K562 (cell line): Measurements from ENCODE around the gene YAF2.

Experiments
- CTCF ChIP-seq, 3 experiments: IDR thresholded peaks in 2 of 3; conservative IDR thresholded peaks in 1 of 3; 2 replicates each; pipeline ENCODE4 v1.5.1; 2011 to 2012; ENCODE audit warnings: low read length in 3 of 3, mild to moderate bottlenecking in 3 of 3, control low read depth in 2 of 3, improper control_type of control experiment in 1 of 3, inconsistent platforms in 1 of 3, low read depth in 1 of 3, mixed read lengths in 1 of 3, moderate library complexity in 1 of 3; ENCODE audit not compliant: insufficient read depth in 2 of 3
- DMBX1 ChIP-seq: fragments of 250-450 bp; sonication (Bioruptor Pico); IDR thresholded peaks from 2 replicates; pipeline ENCODE4 v1.8.0; 2022; ENCODE audit warnings: inconsistent platforms, mild to moderate bottlenecking, moderate library complexity, borderline replicate concordance
- GTF2F1 ChIP-seq: IDR thresholded peaks from 2 replicates; pipeline ENCODE4 v1.6.1; 2011; ENCODE audit warnings: low read depth, low read length, improper control_type of control experiment
- HDAC6 ChIP-seq: IDR thresholded peaks from 2 replicates; pipeline ENCODE4 v1.6.1; 2012; ENCODE audit warnings: low read depth, mild to moderate bottlenecking, control low read depth, inconsistent platforms, low read length, moderate library complexity
- KDM1A ChIP-seq, 2 experiments: fragments of 450-650 bp; IDR thresholded peaks; 2 replicates each; pipeline ENCODE4 v1.6.1; 2016; ENCODE audit warnings: mild to moderate bottlenecking in 2 of 2
- LEF1 ChIP-seq: fragments of 450-650 bp; IDR thresholded peaks from 2 replicates; pipeline ENCODE4 v1.6.1; 2016; ENCODE audit warnings: mild to moderate bottlenecking
- MAX ChIP-seq: sonication (generic); formaldehyde crosslinking; IDR thresholded peaks from 2 replicates; pipeline ENCODE4 v1.9.0; 2022; ENCODE audit warnings: mild to moderate bottlenecking, missing genetic modification reagents
- RBM17 ChIP-seq: fragments of 200-400 bp; formaldehyde crosslinking; IDR thresholded peaks from 2 replicates; pipeline ENCODE4 v1.6.1; 2017; ENCODE audit warnings: low read depth, mild to moderate bottlenecking, low read length, borderline replicate concordance
- RCOR1 ChIP-seq, 2 experiments: IDR thresholded peaks; 2 replicates each; pipeline ENCODE4 v1.6.1; 2012; ENCODE audit warnings: low read depth in 2 of 2, low read length in 2 of 2, borderline replicate concordance in 1 of 2, improper control_type of control experiment in 1 of 2
- REST ChIP-seq, 2 experiments: fragments of 450-650 bp; formaldehyde crosslinking in 1 of 2; IDR thresholded peaks; 2 replicates each; pipeline versions ENCODE4 v1.4.0 to v1.6.1; 2014 to 2020; ENCODE audit warnings: mild to moderate bottlenecking in 2 of 2, borderline replicate concordance in 1 of 2, low read depth in 1 of 2
- RFX5 ChIP-seq: IDR thresholded peaks from 2 replicates; pipeline ENCODE4 v1.6.1; 2011; ENCODE audit warnings: low read depth, mild to moderate bottlenecking, improper control_type of control experiment, low read length
- TARDBP ChIP-seq: fragments of 450-650 bp; IDR thresholded peaks from 2 replicates; pipeline ENCODE4 v1.6.1; 2016
- ZNF184 ChIP-seq: sonication (generic); formaldehyde crosslinking; IDR thresholded peaks from 2 replicates; pipeline ENCODE4 v1.5.0; 2020; ENCODE audit warnings: missing genetic modification reagents
- ZNF224 ChIP-seq: sonication (generic); formaldehyde crosslinking; IDR thresholded peaks from 2 replicates; pipeline ENCODE4 v1.8.0; 2022; ENCODE audit warnings: mild to moderate bottlenecking, missing genetic modification reagents

GRCh38 chr12:42186793-42187192, 51.3 kb downstream of the YAF2 start:
- TF ChIP-seq CTCF (IDR thresholded peaks at IDR 0.05 in 2 of 3, conservative IDR thresholded peaks at IDR 0.05 in 1 of 3; ENCODE audit: insufficient read depth in 2 of 3, low read depth in 1 of 3, low read length in 3 of 3): no peak
- no peak for TF ChIP-seq TARDBP
- no peak for TF ChIP-seq RBM17
- TF ChIP-seq KDM1A (IDR thresholded peaks at IDR 0.05): no peak
- no peak for TF ChIP-seq RFX5
- TF ChIP-seq LEF1: no peak
- no peak for TF ChIP-seq GTF2F1
- TF ChIP-seq RCOR1 (IDR thresholded peaks at IDR 0.05; ENCODE audit: borderline replicate concordance in 1 of 2, low read depth in 2 of 2, low read length in 2 of 2): no peak
- no peak for TF ChIP-seq REST (IDR thresholded peaks at IDR 0.05; ENCODE audit: borderline replicate concordance)
- TF ChIP-seq REST (CRISPR knock-in tag; IDR thresholded peaks at IDR 0.05; ENCODE audit: low read depth): no peak
- TF ChIP-seq HDAC6: no peak
- no peak for TF ChIP-seq ZNF224 (CRISPR knock-in tag)
- no peak for TF ChIP-seq MAX (CRISPR knock-in tag)
- no peak for TF ChIP-seq ZNF184
- no peak for TF ChIP-seq DMBX1 (CRISPR knock-in tag)
